A673 (cell line): ENCODE measurements around the gene C6.

Source experiments
- EZH2 ChIP-seq: fragments of 200-600 bp; sonication (generic); IDR thresholded peaks from 2 replicates; pipeline ENCODE4 v1.6.1; 2017; ENCODE audit warnings: borderline replicate concordance, low read depth, mild to moderate bottlenecking, mixed read lengths, antibody characterized with exemption, low read length; ENCODE audit not compliant: poor library complexity, severe bottlenecking
- TF ChIP-seq, protein P1 (sequence below): fragments of 300-800, 200-600 bp; sonication (generic); conservative IDR thresholded peaks from 2 replicates; pipeline ENCODE4 v1.5.1; 2017; ENCODE audit warnings: low read depth, mild to moderate bottlenecking, antibody characterized with exemption, low read length, moderate library complexity, mixed read lengths

GRCh38 chr5:41097642-41098041, 115.7 kb downstream of the C6 start:
- TF ChIP-seq, protein P1, sequence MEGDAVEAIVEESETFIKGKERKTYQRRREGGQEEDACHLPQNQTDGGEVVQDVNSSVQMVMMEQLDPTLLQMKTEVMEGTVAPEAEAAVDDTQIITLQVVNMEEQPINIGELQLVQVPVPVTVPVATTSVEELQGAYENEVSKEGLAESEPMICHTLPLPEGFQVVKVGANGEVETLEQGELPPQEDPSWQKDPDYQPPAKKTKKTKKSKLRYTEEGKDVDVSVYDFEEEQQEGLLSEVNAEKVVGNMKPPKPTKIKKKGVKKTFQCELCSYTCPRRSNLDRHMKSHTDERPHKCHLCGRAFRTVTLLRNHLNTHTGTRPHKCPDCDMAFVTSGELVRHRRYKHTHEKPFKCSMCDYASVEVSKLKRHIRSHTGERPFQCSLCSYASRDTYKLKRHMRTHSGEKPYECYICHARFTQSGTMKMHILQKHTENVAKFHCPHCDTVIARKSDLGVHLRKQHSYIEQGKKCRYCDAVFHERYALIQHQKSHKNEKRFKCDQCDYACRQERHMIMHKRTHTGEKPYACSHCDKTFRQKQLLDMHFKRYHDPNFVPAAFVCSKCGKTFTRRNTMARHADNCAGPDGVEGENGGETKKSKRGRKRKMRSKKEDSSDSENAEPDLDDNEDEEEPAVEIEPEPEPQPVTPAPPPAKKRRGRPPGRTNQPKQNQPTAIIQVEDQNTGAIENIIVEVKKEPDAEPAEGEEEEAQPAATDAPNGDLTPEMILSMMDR, result no peak
- TF ChIP-seq EZH2, result no peak
